Gastrocnemius medialis (tissue), 4 donors: ENCODE measurements around the gene OR52N1.

Experiments
- POLR2A ChIP-seq, 2 donors: fragments of 450-650 bp; IDR thresholded peaks; one replicate each; pipeline ENCODE4 v1.6.1; 2017; ENCODE audit warnings: antibody characterized with exemption in 2 of 2, mild to moderate bottlenecking in 2 of 2, moderate library complexity in 2 of 2
- TF ChIP-seq, protein P1 (sequence below), 5 experiments: fragments of 450-650 bp in 3 of 5; fragments of 200-600 bp in 2 of 5; sonication (generic) in 2 of 5; IDR thresholded peaks in 4 of 5; conservative IDR thresholded peaks in 1 of 5; 1 replicate in 4 of 5; 2 replicates in 1 of 5; pipeline ENCODE4 v1.5.1; 2016 to 2019; ENCODE audit warnings: antibody characterized with exemption in 5 of 5, mild to moderate bottlenecking in 3 of 5, moderate library complexity in 3 of 5

DNA sequence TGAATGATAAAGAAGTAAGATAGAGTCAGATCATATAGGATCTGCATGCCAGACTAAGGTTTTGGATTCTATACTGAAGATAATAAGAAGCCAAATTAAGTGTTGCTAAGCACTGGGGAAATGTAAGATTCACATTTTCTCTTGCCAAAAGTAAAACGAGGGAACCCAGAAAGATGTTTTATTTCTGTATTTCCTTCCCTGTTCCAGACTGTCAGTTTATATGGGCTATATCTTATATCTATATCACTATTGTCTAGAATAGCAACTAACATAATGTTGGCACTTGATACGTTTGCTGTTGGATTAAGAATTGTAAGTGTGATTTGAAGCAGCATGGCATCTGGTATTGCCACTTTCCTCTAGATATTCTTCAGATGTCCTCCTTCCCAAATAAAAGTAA lies 42.4 kb upstream of the OR52N1 start:
- TF ChIP-seq, protein P1, sequence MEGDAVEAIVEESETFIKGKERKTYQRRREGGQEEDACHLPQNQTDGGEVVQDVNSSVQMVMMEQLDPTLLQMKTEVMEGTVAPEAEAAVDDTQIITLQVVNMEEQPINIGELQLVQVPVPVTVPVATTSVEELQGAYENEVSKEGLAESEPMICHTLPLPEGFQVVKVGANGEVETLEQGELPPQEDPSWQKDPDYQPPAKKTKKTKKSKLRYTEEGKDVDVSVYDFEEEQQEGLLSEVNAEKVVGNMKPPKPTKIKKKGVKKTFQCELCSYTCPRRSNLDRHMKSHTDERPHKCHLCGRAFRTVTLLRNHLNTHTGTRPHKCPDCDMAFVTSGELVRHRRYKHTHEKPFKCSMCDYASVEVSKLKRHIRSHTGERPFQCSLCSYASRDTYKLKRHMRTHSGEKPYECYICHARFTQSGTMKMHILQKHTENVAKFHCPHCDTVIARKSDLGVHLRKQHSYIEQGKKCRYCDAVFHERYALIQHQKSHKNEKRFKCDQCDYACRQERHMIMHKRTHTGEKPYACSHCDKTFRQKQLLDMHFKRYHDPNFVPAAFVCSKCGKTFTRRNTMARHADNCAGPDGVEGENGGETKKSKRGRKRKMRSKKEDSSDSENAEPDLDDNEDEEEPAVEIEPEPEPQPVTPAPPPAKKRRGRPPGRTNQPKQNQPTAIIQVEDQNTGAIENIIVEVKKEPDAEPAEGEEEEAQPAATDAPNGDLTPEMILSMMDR (IDR thresholded peaks at IDR 0.05 in 4 of 5, conservative IDR thresholded peaks at IDR 0.05 in 1 of 5): no peak
- no peak for TF ChIP-seq POLR2A (IDR thresholded peaks at IDR 0.05)
